HL-60/S4 treated with retinoic acid at 250 ng/mL for 4 days and 3 days (cell line): ENCODE measurements around the gene CXCL12.

Experiments
- in situ Hi-C: fragments of 300-500 bp; cut with MboI; formaldehyde crosslinking; loops from 2 replicates; pipeline ENCODE4 v1.7.0; 2022; ENCODE audit warnings: low sequenced_read_pairs

CXCL12 gene

GRCh38 chr10:44341886-44342285 is 43.0 kb downstream of the CXCL12 start:
- in situ Hi-C loops = no loop called here

GRCh38 chr10:44340557-44340956 is 44.3 kb downstream of the CXCL12 start:
- in situ Hi-C loops = no loop called here

- in situ Hi-C loops = no loop called here
Measured at GRCh38 chr10:44339218-44339617, 45.7 kb downstream of the CXCL12 start.

DNA sequence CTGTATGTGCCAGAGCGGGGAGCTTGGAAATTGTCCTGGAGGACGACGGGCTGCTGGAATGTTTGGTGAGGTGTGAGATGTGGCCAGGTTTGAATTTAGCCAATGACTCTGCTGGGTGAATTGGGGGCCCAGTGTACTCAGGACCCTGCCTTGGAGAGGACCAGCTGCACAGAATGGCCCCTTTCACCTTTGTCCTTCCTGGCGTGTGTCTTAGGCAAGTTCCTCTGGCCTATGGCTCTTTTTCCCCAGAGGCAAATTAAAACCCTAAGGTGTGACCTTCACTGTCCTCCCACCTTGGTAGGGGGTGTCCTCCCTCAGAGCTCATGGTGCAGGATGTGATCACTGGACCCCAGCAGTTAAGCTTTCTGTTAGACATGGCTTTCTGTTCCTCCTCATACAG is 47.8 kb downstream of the CXCL12 start:
- in situ Hi-C loops = no loop called here

DNA sequence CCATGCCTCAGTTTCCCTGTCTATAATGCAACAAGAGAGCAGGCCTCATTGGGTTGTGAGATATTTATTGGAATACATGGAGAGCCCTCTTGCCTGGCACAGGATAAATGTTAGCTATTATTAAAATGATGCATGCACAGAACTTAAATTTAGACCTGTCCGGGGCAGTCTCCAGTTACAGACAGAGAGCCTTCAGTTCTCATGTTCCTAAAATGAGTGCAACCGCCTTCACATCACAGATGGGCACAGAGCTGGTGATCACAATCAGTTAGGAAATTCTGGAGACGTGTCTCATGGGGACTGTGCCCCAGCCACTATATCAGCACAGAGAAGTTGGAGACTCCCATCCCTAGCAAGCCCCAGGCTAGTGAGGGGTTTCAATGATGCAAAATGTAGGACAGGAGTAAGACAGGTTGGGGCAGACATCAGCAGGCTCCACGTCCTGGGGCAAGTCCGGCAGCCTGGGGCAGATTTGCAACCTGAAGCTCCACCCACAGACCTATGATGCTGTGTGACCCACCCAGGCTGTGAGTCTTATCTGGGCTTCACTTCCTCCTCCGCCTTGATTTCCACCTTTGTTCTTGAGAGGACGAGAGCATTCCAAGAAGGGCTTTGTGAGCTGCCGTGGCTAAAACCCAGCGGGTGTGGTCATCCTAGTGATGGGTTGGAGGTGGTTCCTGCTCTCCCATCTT is 49.4 kb downstream of the CXCL12 start:
- in situ Hi-C loops = no loop called here

DNA sequence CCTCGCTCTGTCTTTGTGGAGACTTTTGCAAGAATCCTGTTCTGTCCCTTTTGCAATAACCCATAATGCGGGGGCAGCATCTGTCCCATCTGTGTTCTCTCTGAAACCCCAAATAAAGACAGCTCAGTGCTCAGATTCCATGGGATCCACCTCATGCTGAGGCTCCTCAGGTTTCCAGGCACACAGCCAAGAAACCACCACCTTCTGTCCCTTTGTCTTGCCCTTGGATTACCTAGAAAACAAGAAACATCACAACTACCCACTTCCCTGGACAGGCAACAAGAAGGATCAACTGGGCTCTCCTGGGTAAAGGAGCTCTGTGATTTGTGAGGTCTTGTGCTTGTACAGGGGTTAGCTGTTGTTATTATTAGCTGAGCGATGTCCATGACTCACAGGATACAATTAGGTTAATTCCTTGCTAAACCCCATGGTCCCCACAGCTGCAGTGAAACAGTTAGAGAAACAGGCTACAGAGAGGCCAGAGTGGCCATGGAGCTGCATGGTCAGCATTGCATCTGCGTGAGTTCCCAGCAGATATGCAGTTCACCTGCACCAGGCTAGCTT is 50.2 kb downstream of the CXCL12 start:
- in situ Hi-C loops = no loop called here

DNA sequence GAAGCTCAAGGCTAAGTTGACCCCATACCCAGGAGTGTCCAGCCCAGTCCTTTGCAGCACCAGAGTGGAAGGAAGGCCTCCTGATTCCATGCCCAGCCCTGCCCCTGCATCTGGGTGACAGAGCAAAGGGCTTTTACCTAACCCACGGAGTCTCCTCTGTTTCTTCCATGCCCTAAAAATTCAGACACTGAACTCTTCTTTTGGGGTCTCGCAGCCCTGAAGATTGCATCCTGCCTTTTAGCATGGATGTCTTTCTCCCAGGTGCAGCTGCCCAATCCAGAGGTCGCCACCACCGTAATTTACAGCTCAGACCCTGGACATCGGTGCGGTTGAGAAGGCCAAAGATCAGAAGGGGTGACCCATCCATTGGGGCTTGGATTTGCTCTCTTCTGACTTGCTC is 50.8 kb downstream of the CXCL12 start:
- in situ Hi-C loops = no loop called here

DNA sequence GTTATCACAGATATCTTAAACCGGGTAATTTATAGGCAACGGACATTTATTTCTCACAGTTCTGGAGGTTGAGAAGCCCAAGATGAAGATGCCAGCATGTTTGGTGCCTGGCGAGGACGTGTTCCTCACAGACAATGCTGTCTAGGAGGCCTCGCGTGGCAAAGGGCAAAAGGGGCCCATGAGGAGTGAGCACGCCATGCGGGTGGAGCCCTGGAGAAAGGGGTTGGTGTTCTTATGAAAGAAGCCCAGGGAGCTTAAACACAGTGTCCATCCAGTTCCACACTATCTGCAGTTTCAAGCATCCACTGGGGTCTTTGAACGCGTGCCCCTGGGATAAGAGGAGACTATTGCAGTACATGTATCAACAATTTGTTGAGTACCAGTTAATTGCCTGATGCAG is 51.4 kb downstream of the CXCL12 start:
- in situ Hi-C loops = no loop called here

DNA sequence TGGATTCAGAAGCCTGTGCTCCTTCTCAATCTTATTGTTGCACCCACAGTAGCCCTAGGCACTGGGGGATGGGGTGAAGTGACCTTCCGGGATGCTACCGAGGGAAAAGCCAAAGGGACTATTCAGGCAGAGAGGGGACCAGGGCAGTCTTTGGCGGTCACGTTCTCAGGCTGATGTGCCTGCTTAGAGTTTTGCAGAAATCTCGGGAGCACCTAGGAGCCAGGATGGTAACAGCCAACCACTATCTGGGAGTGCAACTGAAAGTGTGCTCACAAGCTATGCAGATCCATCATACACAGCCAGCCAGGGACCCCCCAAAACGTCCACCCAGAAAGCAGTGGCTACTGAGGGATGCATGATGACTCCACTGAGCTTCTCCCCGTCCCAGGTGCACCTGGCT is 52.4 kb downstream of the CXCL12 start:
- in situ Hi-C loops = no loop called here

- in situ Hi-C loops = no loop called here
Measured at GRCh38 chr10:44330431-44330830, 54.5 kb downstream of the CXCL12 start.

DNA sequence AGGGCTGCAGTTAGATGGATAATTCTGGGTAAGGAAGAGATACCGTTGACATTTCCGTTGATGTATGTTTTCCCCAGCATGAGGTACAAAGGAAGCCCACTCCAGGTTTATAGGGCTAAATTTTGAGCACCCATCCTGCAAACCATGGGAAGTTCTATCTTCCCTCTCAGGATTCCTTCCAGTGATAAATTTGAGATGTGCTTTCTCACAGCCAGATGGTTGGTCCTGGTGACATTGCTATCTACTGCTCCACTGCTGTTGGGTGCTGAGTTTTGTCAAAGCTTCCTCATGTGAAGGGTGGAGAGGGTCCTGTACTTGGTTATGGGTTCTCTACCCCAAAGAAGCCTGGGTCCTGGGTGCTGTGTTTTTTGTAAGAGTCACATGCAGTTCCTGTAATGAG is 57.4 kb downstream of the CXCL12 start:
- in situ Hi-C loops = no loop called here
